A673 (cell line): ENCODE measurements around the gene KLC3. TPM values are rescaled to one million over a fixed set of nuclear protein-coding genes. Genes with fewer than 3 reads are reported as not detected.

Source experiments
- BruUV-seq: library from RNA; stranded (reverse); fragments of 400-500 nt; replicated peaks from 2 replicates; lab custom pipeline; 2021; lab: Mats Ljungman, UMichigan
- CTCF ChIA-PET: fragments of 300-600 bp; sonication (Branson Sonifier 250); formaldehyde crosslinking; loops from one replicate; lab custom pipeline; 2022; ENCODE audit warnings: antibody characterized with exemption; lab: Charles Lee
- POLR2A ChIA-PET: fragments of 300-600 bp; sonication (Branson Sonifier 250); formaldehyde crosslinking; loops from one replicate; lab custom pipeline; 2022; ENCODE audit warnings: antibody characterized with exemption; ENCODE audit not compliant: low non-redundant PET; lab: Charles Lee
- DNase-seq: peaks from one replicate; pipeline ENCODE4 v3.0.0-alpha.2; 2015; ENCODE audit warnings: low spot score
- H3K27ac ChIP-seq: fragments of 200-600 bp; sonication (generic); 2 replicates; pipeline ENCODE4 v1.5.1; 2016; ENCODE audit warnings: mixed run types, low read depth, mild to moderate bottlenecking, mixed read lengths, antibody characterized with exemption, low read length; ENCODE audit not compliant: poor library complexity, severe bottlenecking
- H3K27me3 ChIP-seq: fragments of 200-600 bp; sonication (generic); replicated peaks from 2 replicates; pipeline ENCODE4 v1.6.1; 2017; ENCODE audit warnings: mixed run types, low read depth, mild to moderate bottlenecking, mixed read lengths, antibody characterized with exemption, low read length; ENCODE audit not compliant: insufficient read depth, poor library complexity
- H3K36me3 ChIP-seq: fragments of 200-600 bp; sonication (generic); 2 replicates; pipeline ENCODE4 v1.6.1; 2016; ENCODE audit warnings: mixed run types, mild to moderate bottlenecking, mixed read lengths, antibody characterized with exemption, low read length; ENCODE audit not compliant: insufficient read depth, poor library complexity, severe bottlenecking
- H3K4me1 ChIP-seq: fragments of 200-600 bp; sonication (generic); 2 replicates; pipeline ENCODE4 v1.6.1; 2017; ENCODE audit warnings: mixed run types, mild to moderate bottlenecking, mixed read lengths, antibody characterized with exemption, low read length; ENCODE audit not compliant: insufficient read depth, poor library complexity, severe bottlenecking
- H3K4me3 ChIP-seq: fragments of 200-600 bp; sonication (generic); 2 replicates; pipeline ENCODE4 v1.5.1; 2016; ENCODE audit warnings: low read depth, mixed run types, mild to moderate bottlenecking, mixed read lengths, low read length; ENCODE audit not compliant: poor library complexity, severe bottlenecking
- H3K9me3 ChIP-seq: fragments of 200-600 bp; sonication (generic); 2 replicates; pipeline ENCODE4 v1.6.1; 2016; ENCODE audit warnings: mixed run types, low read depth, mild to moderate bottlenecking, mixed read lengths, antibody characterized with exemption, low read length; ENCODE audit not compliant: poor library complexity, severe bottlenecking
- CTCF ChIP-seq: fragments of 300-800, 200-600 bp; sonication (generic); conservative IDR thresholded peaks from 2 replicates; pipeline ENCODE4 v1.5.1; 2017; ENCODE audit warnings: low read depth, mild to moderate bottlenecking, antibody characterized with exemption, low read length, moderate library complexity, mixed read lengths
- EZH2 ChIP-seq: fragments of 200-600 bp; sonication (generic); IDR thresholded peaks from 2 replicates; pipeline ENCODE4 v1.6.1; 2017; ENCODE audit warnings: borderline replicate concordance, low read depth, mild to moderate bottlenecking, mixed read lengths, antibody characterized with exemption, low read length; ENCODE audit not compliant: poor library complexity, severe bottlenecking
- intact Hi-C: fragments of 100-400 bp; cut with micrococcal nuclease; formaldehyde crosslinking; loops from one replicate; pipeline ENCODE4 v1.10.0; 2022; ENCODE audit not compliant: unreplicated experiment
- total RNA-seq: library from RNA; stranded (reverse); gene quantifications from 2 replicates; pipeline ENCODE4 v1.2.3, GENCODE V29; 2021

Gene KLC3
- total RNA-seq, 1 experiment from 2014 or later = 0.49 TPM

- ChIA-PET CTCF (no interaction called here), POLR2A (no interaction called here)
- Histone ChIP-seq H3K27me3 (no peaks in the 10 kb centered on the region), H3K4me1 (peaks cover 5% of the 10 kb centered on the region), H3K36me3 (no peaks in the 10 kb centered on the region), H3K27ac (no peak overlapping the region), H3K9me3 (no peaks in the 10 kb centered on the region), H3K4me3 (no peak overlapping the region)
- TF ChIP-seq CTCF (no peak), EZH2 (no peak)
- no TSS peak for BruUV-seq
- no peak for DNase-seq
- intact Hi-C loops = no loop called here
These were observed 4.3 kb downstream of the KLC3 start for GRCh38 chr19:45344621-45345505.

DNA sequence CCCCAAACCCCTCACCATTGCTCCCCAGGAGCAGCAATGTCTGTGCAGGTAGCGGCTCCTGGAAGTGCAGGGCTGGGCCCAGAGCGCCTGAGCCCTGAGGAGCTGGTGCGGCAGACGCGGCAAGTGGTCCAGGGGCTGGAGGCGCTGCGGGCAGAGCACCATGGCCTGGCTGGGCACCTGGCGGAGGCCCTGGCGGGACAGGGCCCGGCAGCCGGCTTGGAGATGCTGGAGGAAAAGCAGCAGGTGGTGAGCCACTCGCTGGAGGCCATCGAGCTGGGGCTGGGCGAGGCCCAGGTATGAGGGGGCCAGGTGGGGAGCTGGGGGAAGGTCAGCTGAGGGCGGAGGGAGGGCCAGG, 4.9 kb downstream of the KLC3 start:
- H3K4me1 ChIP-seq = peaks cover 1% of the 10 kb centered on the region
- no peak overlapping the region for H3K4me3 ChIP-seq
- BruUV-seq = no TSS peak
- DNase-seq = no peak
- H3K36me3 ChIP-seq = no peaks in the 10 kb centered on the region
- POLR2A ChIA-PET = no interaction called here
- no peaks in the 10 kb centered on the region for H3K9me3 ChIP-seq
- no peak for TF ChIP-seq EZH2
- TF ChIP-seq CTCF = no peak
- no peaks in the 10 kb centered on the region for H3K27me3 ChIP-seq
- no peak overlapping the region for H3K27ac ChIP-seq
- intact Hi-C loops = no loop called here
- CTCF ChIA-PET = no interaction called here

DNA sequence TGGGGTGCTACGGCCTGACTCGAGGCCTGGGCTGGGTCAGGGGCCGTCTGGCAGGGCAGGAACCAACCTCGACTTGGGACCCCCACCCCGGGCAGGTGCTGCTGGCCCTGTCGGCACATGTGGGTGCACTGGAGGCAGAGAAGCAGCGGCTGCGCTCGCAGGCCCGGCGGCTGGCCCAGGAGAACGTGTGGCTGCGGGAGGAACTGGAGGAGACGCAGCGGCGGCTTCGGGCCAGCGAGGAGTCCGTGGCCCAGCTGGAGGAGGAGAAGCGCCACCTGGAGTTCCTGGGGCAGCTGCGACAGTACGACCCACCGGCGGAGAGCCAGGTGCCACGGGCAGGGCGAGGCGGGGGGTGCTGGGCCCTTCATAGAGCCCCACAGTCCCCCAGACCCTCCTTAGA, 5.9 kb downstream of the KLC3 start:
- Histone ChIP-seq H3K36me3 (no peaks in the 10 kb centered on the region), H3K4me3 (no peak overlapping the region), H3K4me1 (no peaks in the 10 kb centered on the region), H3K9me3 (no peaks in the 10 kb centered on the region), H3K27me3 (no peaks in the 10 kb centered on the region), H3K27ac (no peak overlapping the region)
- intact Hi-C loops = no loop called here
- ChIA-PET POLR2A (no interaction called here), CTCF (no interaction called here)
- no TSS peak for BruUV-seq
- TF ChIP-seq CTCF (no peak), EZH2 (no peak)
- DNase-seq = no peak
